GM10248 (cell line): Measurements from ENCODE around the gene TMEM272.

ENCODE experiments used
- CTCF ChIA-PET: fragments of 300-600 bp; sonication (Branson Sonifier 250); formaldehyde crosslinking; extraction: SDS; loops from one replicate; lab custom pipeline; 2021; ENCODE audit warnings: antibody characterized with exemption; lab: Yijun Ruan, JAX
- POLR2A ChIA-PET: fragments of 350-650 bp; sonication (Branson Sonifier 250); formaldehyde crosslinking; extraction: SDS; loops from one replicate; lab custom pipeline; 2020; ENCODE audit warnings: antibody characterized with exemption; lab: Yijun Ruan, JAX
- DNase-seq: peaks from one replicate; pipeline ENCODE4 v3.0.0; 2012; ENCODE audit errors: extremely low spot score
- TF ChIP-seq, protein P1 (sequence below): IDR thresholded peaks from 2 replicates; pipeline ENCODE4 v1.5.1; 2012; ENCODE audit warnings: mild to moderate bottlenecking, low read depth; ENCODE audit errors: extremely low read depth, missing control alignments, control extremely low read depth

TMEM272 gene

DNA sequence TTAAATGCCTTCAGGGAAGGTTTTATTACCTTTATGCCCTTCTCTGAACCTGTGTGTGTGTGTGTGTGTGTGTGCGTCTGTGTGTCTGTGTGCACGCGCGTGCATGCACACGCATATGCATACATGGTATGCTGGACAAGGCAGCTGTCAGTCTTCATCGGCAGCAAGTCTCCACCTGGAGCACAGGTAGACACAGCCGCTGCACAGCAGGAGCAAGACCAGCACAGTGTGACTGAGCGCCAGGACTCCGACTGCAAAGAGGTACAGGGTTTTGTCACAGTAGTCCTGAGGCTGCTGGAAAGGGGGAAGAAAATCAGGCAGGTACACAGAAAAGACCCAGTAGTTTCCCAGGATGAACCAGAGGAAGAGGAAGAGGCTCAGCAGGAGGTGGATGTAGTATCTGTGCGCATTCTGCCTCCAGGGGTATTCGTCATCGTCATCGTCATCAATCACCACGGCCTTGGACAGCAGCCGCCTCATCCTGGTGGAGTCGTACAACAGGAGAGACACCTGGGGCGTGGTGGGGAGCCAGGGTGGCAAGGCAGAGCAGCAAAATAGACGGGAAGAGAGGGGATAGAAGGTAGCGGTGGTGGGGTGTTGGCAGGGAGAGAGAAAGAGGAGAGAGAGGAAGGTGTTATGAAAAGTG lies 28.2 kb downstream of the TMEM272 start:
- ChIA-PET POLR2A (no interaction called here), CTCF (interaction anchor here (1.0 to 4.3 kb wide), 13 partner anchors 10 to 691 kb away, joined by 3 to 48 read pairs (median 18); partner anchors contain the start of gene NEK5)
- no peak for DNase-seq
- TF ChIP-seq, protein P1, sequence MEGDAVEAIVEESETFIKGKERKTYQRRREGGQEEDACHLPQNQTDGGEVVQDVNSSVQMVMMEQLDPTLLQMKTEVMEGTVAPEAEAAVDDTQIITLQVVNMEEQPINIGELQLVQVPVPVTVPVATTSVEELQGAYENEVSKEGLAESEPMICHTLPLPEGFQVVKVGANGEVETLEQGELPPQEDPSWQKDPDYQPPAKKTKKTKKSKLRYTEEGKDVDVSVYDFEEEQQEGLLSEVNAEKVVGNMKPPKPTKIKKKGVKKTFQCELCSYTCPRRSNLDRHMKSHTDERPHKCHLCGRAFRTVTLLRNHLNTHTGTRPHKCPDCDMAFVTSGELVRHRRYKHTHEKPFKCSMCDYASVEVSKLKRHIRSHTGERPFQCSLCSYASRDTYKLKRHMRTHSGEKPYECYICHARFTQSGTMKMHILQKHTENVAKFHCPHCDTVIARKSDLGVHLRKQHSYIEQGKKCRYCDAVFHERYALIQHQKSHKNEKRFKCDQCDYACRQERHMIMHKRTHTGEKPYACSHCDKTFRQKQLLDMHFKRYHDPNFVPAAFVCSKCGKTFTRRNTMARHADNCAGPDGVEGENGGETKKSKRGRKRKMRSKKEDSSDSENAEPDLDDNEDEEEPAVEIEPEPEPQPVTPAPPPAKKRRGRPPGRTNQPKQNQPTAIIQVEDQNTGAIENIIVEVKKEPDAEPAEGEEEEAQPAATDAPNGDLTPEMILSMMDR, result no peak

DNA sequence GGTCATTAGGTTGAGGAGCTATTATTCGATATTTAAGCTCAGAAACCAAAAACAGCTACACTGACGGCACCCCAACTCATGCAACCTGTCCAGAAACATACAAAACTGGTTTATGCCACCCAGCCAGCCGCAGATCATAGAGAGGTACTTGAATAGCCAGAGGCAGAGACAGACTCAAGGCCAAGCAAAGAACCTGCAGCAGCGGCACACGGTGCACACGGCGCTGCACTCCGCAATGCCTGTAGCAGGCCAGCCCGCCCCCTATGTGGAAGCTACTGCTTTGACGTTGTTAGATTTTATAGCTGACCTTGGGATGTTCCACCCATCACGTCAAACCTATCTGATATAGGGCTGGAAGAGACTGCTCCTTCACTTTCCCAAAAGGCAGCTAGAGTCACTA lies 29.1 kb downstream of the TMEM272 start:
- POLR2A ChIA-PET, result no interaction called here
- TF ChIP-seq, protein P1, result no peak
- CTCF ChIA-PET, result interaction anchor here (0.6 to 4.3 kb wide), 33 partner anchors 8 to 914 kb away, joined by 3 to 48 read pairs (median 4); partner anchors contain the start of genes CCDC70, NEK5, TMEM272 and VPS36
- DNase-seq, result no peak

DNA sequence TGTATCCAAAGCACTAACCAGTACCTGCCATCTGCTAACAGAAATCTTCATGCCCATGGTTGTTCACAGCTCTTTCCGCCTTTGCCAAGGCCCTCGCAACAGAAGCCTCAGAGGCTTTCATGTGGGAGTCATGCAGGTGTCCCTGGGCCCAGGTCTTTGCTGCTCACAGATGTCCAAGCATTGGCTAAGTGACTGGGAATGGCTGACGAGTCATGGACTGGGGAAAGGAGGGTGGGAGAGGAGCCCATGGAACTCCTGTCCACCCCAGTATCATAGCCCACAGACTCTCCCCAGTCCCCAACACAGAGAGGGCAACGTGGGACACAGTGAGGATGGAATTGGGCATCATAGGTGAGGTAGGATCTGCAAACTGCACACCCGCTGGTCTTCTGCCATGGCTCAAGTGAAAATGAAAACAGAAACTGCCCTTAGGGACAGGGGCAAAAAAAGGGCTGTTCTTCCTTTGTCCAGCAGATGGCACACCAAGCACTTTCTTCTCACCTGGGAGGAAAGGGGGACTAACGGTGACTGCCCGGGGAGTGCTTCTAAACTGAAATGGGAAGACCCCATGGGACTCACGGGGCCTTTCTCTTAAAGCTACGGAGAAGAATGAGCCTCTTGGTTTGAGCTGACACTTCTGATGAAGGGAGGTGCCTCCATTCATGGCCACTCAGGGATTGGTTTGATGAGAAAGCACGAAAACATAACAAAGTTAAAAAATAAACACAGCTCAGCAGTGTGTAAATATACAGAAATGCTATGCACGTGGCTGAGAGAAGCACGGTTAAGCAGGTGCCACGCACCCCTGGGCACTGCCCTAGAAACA lies 29.9 kb downstream of the TMEM272 start:
- TF ChIP-seq, protein P1, result peak; percentile 80
- CTCF ChIA-PET, result interaction anchor here (0.6 to 4.3 kb wide), 44 partner anchors 8 to 914 kb away, joined by 3 to 48 read pairs (median 4); partner anchors contain the start of genes CCDC70, INTS6, NEK5 and TMEM272
- POLR2A ChIA-PET, result no interaction called here
- peak; percentile 81 for DNase-seq

DNA sequence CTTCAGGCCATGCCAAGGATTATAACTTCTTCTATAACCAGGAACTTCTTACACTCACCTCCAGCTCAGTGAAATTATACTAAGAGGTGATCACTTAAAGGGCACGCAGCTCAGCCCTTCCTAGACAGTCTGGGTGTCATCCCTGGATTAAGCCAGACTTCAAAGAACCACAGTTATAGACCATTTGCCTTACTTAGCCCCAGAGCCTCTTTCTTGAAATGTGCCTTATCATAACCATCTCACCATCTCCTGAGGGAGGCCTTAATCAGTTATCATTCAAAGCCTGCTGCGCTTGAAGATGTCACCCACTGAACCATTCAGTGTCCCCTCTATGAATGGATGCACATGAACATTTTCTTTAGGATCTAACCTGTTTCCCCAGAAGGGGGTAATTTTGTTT lies 30.9 kb downstream of the TMEM272 start:
- TF ChIP-seq, protein P1, result no peak
- ChIA-PET CTCF (interaction anchor here (0.6 to 4.3 kb wide), 31 partner anchors 9 to 689 kb away, joined by 3 to 48 read pairs (median 5); partner anchors contain the start of genes CCDC70, INTS6, TMEM272 and VPS36), POLR2A (interaction anchor here (1.1 kb wide), 1 partner anchor 361 kb away, joined by 4 read pairs; the partner anchor contains the start of gene INTS6)
- DNase-seq, result no peak

DNA sequence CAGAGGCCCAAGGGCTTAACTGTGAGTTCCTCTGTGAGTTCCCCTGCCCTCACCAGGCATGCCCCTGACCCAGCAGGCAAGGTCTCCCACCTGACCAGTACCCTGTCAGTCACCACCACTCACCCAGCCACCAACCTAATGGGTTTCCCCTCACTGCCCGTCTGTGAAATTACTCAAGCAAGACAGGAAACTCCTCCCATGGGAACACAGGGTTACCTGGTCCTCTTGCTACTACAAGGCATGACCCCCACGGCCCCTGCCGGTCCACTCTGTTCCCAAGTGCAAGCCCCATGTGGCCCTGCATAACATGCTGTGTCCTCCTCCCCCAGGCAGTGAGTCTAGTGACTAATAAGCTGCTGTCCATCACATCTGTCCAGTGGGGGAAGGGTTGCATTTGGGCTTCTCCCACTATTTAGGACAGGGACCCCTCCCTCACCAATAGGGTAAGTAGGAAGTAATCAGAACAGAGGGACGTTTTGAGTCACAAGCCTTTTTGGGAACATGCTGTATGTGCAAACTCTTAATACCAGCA lies 33.0 kb downstream of the TMEM272 start:
- TF ChIP-seq, protein P1, result no peak
- no peak for DNase-seq

DNA sequence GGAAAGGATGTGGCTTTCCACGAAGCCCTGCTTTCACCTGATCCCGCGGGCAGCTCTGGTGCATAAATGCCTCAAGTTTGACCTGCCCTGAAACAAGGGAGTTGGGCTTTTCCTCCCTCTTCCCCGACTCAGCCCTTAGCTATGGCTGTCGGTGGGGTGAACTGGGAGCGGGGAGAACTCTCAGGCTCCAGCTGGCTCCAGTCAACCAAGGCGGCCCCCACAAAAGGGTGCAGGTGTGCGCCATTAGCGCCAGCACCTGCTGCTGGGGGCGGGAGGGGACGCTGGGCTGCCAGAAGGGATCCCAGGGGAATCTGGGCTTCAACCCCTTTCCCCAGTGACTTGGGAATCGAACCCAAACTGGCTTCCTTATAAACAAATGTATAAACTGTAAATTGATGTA lies 33.9 kb downstream of the TMEM272 start:
- no peak for DNase-seq
- ChIA-PET CTCF (interaction anchor here (1.2 to 2.5 kb wide), 4 partner anchors 10 to 525 kb away, joined by 3 to 10 read pairs (median 4); no protein-coding TSS in a partner anchor), POLR2A (interaction anchor here (0.6 kb wide), 1 partner anchor 15 kb away, joined by 5 read pairs; no protein-coding TSS in a partner anchor)
- TF ChIP-seq, protein P1, result no peak

More for the DNA sequence above, 33.0 kb downstream of the TMEM272 start:
- ChIA-PET CTCF (interaction anchor here (1.7 to 4.3 kb wide), 4 partner anchors 14 to 687 kb away, joined by 4 to 48 read pairs (median 13); no protein-coding TSS in a partner anchor), POLR2A (interaction anchor here (1.2 kb wide), 1 partner anchor 359 kb away, joined by 3 read pairs; the partner anchor contains the start of gene INTS6)
